WI38 (cell line): Measurements from ENCODE around the gene ROR2.
A peak's percentile ranks its signal among the peaks of the same experiment; 100 is the strongest.

Experiments
- H3K4me3 ChIP-seq: 2 replicates; pipeline ENCODE4 v1.5.1; 2011; ENCODE audit warnings: low read depth, mild to moderate bottlenecking, control low read depth, low read length
- TF ChIP-seq, protein P1 (sequence below): IDR thresholded peaks from 2 replicates; pipeline ENCODE4 v1.5.1; 2012; ENCODE audit warnings: low read depth, mild to moderate bottlenecking, control low read depth, low read length

Gene ROR2

DNA sequence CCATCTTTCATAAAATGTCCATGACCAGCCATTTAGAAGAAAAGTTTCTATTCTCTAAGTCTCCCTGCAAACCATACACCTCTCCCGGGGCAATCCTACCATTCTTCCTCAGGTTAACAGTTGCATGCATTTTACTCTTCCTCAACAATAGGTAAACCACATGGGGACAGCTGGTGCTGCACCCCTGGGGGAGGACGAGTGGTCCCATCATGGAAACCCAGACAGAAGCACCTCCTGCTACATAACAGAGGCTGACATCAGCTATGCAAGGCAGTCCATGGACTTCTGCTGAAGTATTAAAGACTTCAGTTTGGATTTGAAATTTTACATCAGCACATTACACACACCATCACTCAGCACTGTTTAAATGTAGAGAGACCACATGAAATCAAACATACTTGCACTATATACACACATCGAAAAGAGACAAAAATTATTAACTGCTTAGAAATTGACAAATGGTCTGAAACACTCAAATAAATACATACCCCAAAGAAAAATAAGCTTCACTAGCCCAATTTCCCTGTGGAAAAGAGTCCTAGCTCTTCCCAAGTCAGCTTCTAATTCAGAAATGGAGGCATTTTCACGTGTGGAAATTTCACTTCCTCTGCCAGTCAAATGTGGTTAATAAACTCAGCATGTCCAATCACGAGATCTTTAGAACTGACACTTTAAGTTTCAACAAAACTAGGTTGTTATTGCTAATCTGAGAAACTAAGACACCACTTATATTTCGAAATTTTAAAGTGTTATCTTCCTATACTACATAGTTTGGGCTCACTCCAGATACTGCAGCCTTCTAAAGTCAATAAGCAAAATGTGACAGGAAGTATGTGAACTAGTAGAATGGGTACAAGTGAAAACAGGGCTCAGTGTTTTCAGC, 173.4 kb downstream of the ROR2 start:
- TF ChIP-seq, protein P1, sequence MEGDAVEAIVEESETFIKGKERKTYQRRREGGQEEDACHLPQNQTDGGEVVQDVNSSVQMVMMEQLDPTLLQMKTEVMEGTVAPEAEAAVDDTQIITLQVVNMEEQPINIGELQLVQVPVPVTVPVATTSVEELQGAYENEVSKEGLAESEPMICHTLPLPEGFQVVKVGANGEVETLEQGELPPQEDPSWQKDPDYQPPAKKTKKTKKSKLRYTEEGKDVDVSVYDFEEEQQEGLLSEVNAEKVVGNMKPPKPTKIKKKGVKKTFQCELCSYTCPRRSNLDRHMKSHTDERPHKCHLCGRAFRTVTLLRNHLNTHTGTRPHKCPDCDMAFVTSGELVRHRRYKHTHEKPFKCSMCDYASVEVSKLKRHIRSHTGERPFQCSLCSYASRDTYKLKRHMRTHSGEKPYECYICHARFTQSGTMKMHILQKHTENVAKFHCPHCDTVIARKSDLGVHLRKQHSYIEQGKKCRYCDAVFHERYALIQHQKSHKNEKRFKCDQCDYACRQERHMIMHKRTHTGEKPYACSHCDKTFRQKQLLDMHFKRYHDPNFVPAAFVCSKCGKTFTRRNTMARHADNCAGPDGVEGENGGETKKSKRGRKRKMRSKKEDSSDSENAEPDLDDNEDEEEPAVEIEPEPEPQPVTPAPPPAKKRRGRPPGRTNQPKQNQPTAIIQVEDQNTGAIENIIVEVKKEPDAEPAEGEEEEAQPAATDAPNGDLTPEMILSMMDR = no peak
- H3K4me3 ChIP-seq = no peak overlapping the region

DNA sequence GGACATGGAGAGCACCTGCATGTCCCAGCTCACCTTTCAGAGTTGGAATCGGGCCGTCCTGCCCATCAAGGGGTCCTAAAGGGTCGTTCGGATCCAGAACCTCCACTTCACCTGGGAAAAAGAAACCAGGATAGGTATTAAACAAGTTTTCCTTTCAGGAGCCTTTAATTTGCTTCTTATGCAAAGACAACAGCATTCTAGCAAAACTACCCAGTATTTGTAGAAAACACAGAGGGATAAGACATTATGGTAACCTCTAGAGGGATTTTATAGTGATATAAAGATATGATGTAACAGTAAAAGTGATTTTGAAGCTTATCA, 174.4 kb downstream of the ROR2 start:
- H3K4me3 ChIP-seq = no peak overlapping the region
- TF ChIP-seq, protein P1 = no peak

DNA sequence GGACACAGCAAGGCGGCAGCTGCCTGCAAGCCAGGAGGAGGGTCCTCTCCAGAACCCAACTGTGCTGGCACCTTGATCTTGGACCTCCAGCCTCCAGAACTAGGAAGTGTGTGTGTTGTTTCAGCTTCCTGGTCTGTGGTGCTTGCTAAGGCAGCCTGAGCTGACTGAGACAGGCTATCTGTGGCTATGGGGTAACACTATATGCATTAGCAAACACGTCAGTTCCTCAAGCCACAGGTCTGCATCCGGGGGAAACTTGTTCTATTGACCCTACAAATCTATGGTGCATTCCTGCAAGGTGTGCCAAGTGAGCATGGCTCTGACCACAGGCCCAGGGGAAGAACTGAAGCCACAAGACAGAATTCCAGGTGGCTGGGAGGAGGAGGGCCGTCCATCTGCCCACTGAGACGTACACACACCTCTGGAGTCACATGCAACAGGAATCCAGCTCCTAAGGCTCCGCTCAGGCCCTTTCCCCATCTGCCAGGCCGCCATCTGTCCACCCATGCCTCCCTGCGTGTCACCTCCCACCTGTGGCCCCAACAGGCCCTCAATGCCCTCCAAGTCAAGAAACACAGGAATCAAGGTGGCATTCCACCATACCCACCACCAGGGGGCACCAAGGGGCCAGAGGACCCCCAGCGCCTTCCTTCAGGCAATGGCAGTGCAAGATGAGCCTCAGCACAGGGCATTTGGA, 174.9 kb downstream of the ROR2 start:
- TF ChIP-seq, protein P1 = peak; percentile 70
- no peak overlapping the region for H3K4me3 ChIP-seq

DNA sequence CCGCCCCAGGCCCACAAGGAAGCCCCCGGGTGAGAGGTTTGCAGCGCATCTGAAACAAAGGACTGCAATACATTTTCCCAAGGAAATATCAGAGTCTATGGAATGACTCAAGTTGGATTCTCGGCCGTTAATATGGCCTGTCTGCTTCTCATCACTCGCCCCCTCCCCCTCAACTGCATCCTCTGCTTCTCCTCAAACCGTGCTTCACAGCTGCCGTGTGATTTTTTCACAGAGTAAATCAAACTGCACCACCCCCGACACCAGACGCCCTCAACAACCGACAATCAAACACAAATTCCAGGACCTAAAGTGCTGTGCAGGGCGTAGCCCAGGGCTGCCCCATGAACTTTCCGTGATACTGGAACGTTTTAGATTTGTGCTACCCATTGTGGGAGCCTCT, 176.9 kb downstream of the ROR2 start:
- TF ChIP-seq, protein P1 = no peak
- no peak overlapping the region for H3K4me3 ChIP-seq

DNA sequence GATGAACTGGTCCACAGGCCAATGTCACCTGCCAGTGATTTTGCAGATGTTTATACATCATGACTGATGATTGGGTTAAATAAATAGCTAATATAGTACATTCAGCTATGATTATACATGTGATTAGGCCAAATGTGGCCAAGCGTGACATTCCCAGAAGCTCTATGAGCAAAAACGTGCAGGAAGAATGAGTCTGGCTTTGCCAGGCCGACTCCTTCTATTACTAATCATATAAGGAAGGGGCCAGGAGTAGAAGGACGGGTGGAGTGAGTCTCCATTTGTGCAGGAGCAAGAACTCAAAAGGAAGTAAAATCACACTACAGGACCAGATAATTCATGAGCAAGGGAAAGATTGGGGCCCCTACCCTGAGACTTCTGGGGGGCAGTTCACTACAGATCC, 178.2 kb downstream of the ROR2 start:
- H3K4me3 ChIP-seq = no peak overlapping the region
- TF ChIP-seq, protein P1 = no peak

DNA sequence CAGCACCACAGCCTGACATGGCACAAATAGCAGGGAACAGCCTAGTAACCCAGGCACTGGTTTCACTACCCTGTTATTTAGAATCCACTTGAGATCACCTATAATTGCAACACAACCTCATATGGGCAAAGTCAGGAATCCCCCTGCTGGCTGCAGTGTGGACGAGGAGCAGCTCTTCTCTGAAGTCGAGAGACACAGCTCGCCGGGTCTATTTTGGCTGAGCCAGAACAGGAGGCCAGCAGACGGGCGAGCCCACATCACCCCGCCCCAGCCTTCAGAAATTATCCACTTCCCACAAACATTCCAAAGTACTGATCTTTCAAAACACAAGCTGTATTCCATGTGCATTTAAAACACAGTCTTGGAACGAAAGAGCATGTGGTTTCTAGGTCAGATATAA, 179.0 kb downstream of the ROR2 start:
- no peak overlapping the region for H3K4me3 ChIP-seq
- TF ChIP-seq, protein P1 = peak; percentile 30; the same call in 1 of the 2 replicates

DNA sequence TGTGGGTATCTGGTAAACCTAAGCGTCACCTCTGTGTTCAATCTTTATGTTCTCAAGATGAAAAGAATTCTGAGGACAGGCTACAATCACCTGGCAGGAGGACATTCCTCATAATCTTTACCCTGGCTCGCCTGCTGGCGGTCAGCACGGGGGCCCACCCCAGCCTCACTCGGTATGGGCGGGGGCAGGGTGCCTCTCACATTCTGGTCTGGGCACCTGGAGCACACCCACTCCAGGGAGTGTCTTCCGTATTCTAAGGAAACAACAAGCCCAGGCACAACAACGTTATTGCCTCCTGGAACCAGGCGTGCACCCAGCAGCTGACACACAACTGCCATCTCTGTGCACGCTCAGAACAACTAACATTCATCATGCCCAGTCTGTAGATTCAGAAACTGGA, 179.8 kb downstream of the ROR2 start:
- TF ChIP-seq, protein P1 = no peak
- no peak overlapping the region for H3K4me3 ChIP-seq
